Stimulated activated naive CD8-positive, alpha-beta T cell treated with anti-CD3 and anti-CD28 coated beads, Interleukin-15, Interleukin-2, amounts not matched to agents 100 ng/mL and 50 ng/mL, for 24 hours (primary cell): ENCODE results near the gene CD47.

Experiments used
- H3K27ac Mint-ChIP-seq: one replicate; pipeline ENCODE4 v1.8.0; 2021; ENCODE audit warnings: mild to moderate bottlenecking, mixed read lengths
- H3K27me3 Mint-ChIP-seq: one replicate; pipeline ENCODE4 v1.8.0; 2021; ENCODE audit warnings: mixed read lengths
- H3K36me3 Mint-ChIP-seq: one replicate; pipeline ENCODE4 v1.8.0; 2021; ENCODE audit warnings: low read depth, mixed read lengths
- H3K4me1 Mint-ChIP-seq: one replicate; pipeline ENCODE4 v1.8.0; 2021; ENCODE audit warnings: low read depth, mixed read lengths
- H3K4me3 Mint-ChIP-seq: one replicate; pipeline ENCODE4 v1.8.0; 2021; ENCODE audit warnings: mild to moderate bottlenecking, mixed read lengths
- H3K9me3 Mint-ChIP-seq: one replicate; pipeline ENCODE4 v1.8.0; 2021; ENCODE audit warnings: mixed read lengths

Gene CD47

DNA sequence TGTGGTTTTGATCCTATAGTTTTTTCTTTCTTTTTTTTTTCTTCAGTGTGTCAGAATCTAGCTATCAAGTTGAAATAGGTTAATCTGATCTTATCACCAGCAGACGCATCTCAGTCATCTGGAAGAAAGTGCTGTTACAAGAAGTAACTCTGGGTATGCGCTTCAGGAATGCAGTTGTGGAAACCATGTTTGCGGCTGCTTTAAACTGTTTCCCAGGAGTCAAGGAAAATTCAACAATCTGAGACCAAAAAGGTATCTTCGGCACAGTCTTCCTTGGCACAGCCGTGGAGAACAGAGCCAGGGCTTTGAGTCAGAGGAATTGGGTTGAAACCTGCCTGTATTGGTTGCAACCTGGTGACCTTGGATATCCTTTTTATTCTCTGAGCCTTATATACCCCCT is 59.9 kb downstream of the CD47 start:
- H3K27me3 Mint-ChIP-seq: no peaks in the 10 kb centered on the region
- H3K4me1 Mint-ChIP-seq: peaks cover 9% of the 10 kb centered on the region
- H3K27ac Mint-ChIP-seq: no peak overlapping the region
- peaks cover 56% of the 10 kb centered on the region for H3K36me3 Mint-ChIP-seq
- H3K4me3 Mint-ChIP-seq: no peak overlapping the region
- peaks cover 8% of the 10 kb centered on the region for H3K9me3 Mint-ChIP-seq

GRCh38 chr3:108029466-108029865 is 61.4 kb downstream of the CD47 start:
- no peak overlapping the region for H3K27ac Mint-ChIP-seq
- no peaks in the 10 kb centered on the region for H3K27me3 Mint-ChIP-seq
- H3K4me3 Mint-ChIP-seq: no peak overlapping the region
- peaks cover 8% of the 10 kb centered on the region for H3K9me3 Mint-ChIP-seq
- peaks cover 5% of the 10 kb centered on the region for H3K4me1 Mint-ChIP-seq
- H3K36me3 Mint-ChIP-seq: peaks cover 56% of the 10 kb centered on the region

DNA sequence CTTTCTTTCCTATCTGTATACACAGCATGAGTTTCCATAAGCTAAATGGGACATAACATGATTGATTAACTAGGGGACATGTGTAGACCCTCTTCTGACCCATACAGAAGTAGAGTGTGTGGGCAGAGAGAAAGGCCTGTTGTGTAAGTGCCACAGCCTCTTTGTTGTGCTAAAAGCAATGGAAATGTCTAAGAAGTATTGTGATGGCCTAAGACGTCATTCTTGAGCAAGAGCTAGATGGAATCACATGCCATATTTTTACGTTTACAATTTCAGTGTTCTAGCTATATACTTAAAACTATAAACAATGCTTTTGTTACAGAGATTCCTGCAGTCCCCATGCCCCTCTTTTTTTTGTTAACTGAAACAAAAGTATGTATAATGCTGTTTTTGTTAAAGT is 61.9 kb downstream of the CD47 start:
- Mint-ChIP-seq H3K4me1 (peaks cover 5% of the 10 kb centered on the region), H3K27ac (no peak overlapping the region), H3K9me3 (peaks cover 8% of the 10 kb centered on the region), H3K4me3 (no peak overlapping the region), H3K27me3 (no peaks in the 10 kb centered on the region), H3K36me3 (peaks cover 52% of the 10 kb centered on the region)

DNA sequence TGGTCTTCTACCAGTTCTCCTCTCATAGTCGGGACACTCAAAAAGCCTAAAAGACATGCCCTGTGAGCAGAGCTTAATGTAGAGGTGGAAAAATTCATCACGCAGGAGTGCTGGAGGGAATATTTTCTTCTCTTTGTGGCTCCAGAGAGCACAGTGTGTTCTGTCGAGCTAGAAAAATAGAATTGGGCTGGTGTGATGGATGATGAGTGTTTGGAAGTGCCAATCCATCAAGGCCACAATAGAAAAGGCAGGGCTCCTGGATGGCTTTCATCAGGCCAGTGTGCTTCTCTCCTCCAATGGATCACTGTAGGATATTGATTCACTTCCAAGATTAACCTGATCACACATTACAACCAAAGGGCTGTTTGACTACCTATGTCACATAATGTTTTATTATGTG is 65.7 kb downstream of the CD47 start:
- no peak overlapping the region for H3K4me3 Mint-ChIP-seq
- H3K27ac Mint-ChIP-seq: no peak overlapping the region
- peaks cover 26% of the 10 kb centered on the region for H3K36me3 Mint-ChIP-seq
- H3K9me3 Mint-ChIP-seq: peaks cover 8% of the 10 kb centered on the region
- H3K4me1 Mint-ChIP-seq: peaks cover 5% of the 10 kb centered on the region
- H3K27me3 Mint-ChIP-seq: no peaks in the 10 kb centered on the region

DNA sequence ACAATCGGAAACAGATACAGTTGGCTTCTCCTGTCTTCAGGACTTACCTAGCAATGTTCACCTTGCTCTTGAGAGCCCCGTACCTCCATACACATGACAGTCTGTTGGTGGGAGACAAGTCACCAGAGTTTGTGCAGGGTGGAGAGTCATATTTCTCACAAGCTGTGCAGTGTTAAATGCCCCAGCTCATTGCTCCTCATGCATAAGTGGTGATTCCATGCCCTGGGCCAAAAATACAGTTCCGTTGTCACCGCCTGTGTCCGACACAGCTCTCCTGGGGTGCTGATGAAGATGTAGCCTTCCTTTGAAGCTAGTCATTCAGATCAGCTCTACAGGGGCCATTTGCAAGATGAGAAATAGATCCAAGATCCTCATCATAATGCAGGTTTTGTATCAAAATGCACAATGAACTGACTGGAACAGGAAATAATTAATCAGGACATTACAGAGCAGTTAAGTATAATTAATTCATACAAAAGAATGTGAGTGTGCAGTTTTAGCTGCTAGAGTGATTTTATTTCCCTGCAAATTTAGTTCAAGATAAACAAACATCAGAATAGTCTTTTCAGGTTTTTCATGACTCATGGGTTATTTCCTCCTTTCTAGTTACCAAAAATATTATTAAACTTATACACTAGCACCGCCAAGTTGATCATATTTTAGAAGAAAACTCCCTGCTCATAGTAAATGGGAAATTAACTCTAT is 66.5 kb downstream of the CD47 start:
- no peaks in the 10 kb centered on the region for H3K27me3 Mint-ChIP-seq
- H3K4me3 Mint-ChIP-seq: no peak overlapping the region
- H3K36me3 Mint-ChIP-seq: peaks cover 22% of the 10 kb centered on the region
- no peak overlapping the region for H3K27ac Mint-ChIP-seq
- H3K9me3 Mint-ChIP-seq: peaks cover 8% of the 10 kb centered on the region
- peaks cover 5% of the 10 kb centered on the region for H3K4me1 Mint-ChIP-seq

DNA sequence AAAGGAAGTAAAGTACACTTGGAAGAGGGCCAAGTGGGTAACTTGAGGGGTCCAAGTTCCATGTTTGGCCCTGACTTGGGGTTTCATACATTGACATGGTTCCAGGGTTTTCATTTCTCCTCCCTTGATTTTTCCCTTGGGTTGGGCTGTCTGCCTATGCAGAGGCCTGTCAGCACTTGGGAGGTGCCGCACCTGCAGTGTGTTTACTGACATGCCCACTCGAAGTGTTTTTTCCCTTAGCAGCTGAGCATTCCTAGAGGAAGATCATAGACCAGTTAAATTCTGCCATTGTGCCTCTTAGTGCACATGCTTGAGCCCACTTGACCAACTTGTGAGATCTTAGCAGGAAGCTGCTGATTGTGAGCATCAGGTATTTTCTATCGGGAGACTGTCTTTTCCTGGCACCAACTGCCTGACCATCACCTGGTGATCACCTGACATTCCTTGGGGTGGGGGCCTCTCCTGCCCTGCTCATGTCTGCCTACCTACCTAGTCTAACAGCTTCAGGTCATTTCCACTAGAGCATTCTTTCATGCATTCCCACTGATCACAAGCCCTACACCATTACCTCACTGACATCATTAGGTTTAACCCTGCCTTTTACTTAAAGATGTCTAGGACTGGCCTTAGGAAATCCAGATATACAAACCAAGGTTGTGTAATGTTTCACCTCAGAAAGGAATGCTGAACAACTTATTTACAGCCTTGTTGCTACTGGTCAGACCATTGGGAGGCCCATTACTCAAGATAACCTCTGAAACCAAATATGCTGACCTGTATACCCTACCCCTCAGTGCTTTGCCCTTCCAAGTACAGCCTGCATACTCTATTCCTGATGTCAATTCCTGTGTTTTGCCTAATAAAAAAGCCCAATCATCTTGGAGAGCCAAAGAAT is 68.3 kb downstream of the CD47 start:
- no peak overlapping the region for H3K27ac Mint-ChIP-seq
- peaks cover 5% of the 10 kb centered on the region for H3K4me1 Mint-ChIP-seq
- H3K4me3 Mint-ChIP-seq: no peak overlapping the region
- H3K9me3 Mint-ChIP-seq: peaks cover 4% of the 10 kb centered on the region
- no peaks in the 10 kb centered on the region for H3K27me3 Mint-ChIP-seq
- H3K36me3 Mint-ChIP-seq: peaks cover 8% of the 10 kb centered on the region

DNA sequence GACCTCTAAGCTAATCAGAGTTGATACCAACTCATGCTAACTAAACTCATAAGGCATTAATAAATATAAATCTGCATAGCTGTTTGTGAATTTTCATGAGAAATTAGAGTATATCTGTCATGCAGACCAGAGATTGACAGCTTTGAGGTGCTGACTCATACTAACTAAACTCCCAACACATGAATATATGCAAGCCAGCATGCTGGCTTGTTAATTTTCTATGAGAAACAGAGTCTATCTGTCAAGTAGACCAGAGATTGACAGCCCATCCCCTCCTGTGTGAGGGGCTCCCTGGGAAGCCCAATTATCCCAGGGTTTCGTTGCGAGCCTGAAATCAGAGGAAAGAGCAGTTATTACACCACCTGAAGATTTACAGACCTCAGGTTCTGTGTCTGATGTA is 69.3 kb downstream of the CD47 start:
- Mint-ChIP-seq H3K9me3 (no peaks in the 10 kb centered on the region), H3K4me1 (no peaks in the 10 kb centered on the region), H3K4me3 (no peak overlapping the region), H3K36me3 (no peaks in the 10 kb centered on the region), H3K27ac (no peak overlapping the region), H3K27me3 (no peaks in the 10 kb centered on the region)

DNA sequence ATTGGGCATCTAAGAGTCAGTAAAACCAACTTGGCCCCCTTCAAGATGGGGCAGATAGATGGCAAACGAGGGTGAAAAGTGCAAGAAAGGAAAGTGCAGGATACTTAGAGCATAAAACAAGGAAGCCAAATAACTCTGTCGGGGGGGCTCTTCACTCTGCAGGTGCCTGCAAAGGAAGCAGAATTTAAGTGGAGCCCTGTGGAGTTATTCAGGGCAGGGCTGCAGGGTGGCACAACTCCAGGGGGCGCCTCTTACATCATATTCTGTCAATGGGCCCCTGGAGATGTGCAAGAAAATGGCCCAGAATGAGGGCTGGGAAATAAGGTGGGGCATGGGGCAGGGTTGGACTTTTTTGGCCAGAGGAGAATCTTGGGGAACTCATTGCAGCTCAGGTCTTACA is 69.7 kb downstream of the CD47 start:
- no peaks in the 10 kb centered on the region for H3K27me3 Mint-ChIP-seq
- H3K27ac Mint-ChIP-seq: no peak overlapping the region
- no peak overlapping the region for H3K4me3 Mint-ChIP-seq
- no peaks in the 10 kb centered on the region for H3K36me3 Mint-ChIP-seq
- H3K9me3 Mint-ChIP-seq: no peaks in the 10 kb centered on the region
- H3K4me1 Mint-ChIP-seq: no peaks in the 10 kb centered on the region

- H3K4me1 Mint-ChIP-seq: no peaks in the 10 kb centered on the region
- H3K4me3 Mint-ChIP-seq: no peak overlapping the region
- no peaks in the 10 kb centered on the region for H3K36me3 Mint-ChIP-seq
- no peaks in the 10 kb centered on the region for H3K9me3 Mint-ChIP-seq
- H3K27ac Mint-ChIP-seq: no peak overlapping the region
- H3K27me3 Mint-ChIP-seq: no peaks in the 10 kb centered on the region
Measured at GRCh38 chr3:108018552-108018951, 72.3 kb downstream of the CD47 start.

DNA sequence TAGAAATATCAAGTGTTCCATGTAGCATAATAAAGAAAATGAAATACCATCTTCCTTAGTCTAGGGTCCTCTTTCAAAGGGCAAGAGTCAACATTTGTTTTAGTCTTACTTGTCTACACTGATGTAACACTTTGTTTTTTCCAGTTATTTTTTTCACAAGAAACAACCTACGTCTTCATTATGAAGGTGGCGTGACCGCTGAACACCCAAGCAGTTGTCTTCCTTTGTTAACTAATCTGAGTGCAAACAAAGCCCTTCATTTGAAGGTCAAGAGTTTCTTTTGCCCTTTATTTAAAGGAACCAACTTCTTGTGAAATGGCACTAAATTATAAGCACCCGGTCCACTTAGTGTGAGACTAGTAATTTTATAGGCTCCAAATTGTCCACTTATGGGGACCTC is 73.2 kb downstream of the CD47 start:
- no peak overlapping the region for H3K27ac Mint-ChIP-seq
- no peak overlapping the region for H3K4me3 Mint-ChIP-seq
- H3K9me3 Mint-ChIP-seq: no peaks in the 10 kb centered on the region
- no peaks in the 10 kb centered on the region for H3K36me3 Mint-ChIP-seq
- H3K4me1 Mint-ChIP-seq: no peaks in the 10 kb centered on the region
- H3K27me3 Mint-ChIP-seq: no peaks in the 10 kb centered on the region

- Mint-ChIP-seq H3K4me3 (no peak overlapping the region), H3K9me3 (no peaks in the 10 kb centered on the region)
Measured at GRCh38 chr3:108014943-108015342, 75.9 kb downstream of the CD47 start.

GRCh38 chr3:108013141-108014055 is 77.4 kb downstream of the CD47 start:
- H3K27ac Mint-ChIP-seq: no peak overlapping the region
- H3K27me3 Mint-ChIP-seq: no peaks in the 10 kb centered on the region
- H3K9me3 Mint-ChIP-seq: no peaks in the 10 kb centered on the region

More at GRCh38 chr3:108014943-108015342, 75.9 kb downstream of the CD47 start:
- no peaks in the 10 kb centered on the region for H3K27me3 Mint-ChIP-seq
- H3K4me1 Mint-ChIP-seq: no peaks in the 10 kb centered on the region
- H3K36me3 Mint-ChIP-seq: no peaks in the 10 kb centered on the region
- no peak overlapping the region for H3K27ac Mint-ChIP-seq

DNA sequence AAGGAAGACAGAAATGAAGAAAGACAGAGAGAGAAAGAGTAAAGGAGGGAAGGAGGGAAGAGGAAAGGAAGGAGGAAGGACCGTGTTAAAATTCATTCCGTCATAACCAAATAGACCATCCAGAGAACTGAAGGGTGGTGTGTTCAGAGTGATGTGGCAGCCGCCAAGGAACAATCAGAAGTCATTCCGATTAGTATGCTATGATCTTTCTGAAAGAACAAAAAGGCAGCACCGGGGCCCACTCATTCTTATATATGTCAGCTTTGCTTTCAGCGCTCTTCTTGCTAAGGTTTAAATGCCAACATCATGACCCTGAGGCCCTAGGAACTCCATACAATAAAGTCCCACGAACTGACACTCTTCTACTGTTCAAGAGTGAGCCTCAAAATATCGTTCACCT is 78.5 kb downstream of the CD47 start:
- no peaks in the 10 kb centered on the region for H3K9me3 Mint-ChIP-seq
- H3K4me3 Mint-ChIP-seq: no peak overlapping the region
- no peaks in the 10 kb centered on the region for H3K36me3 Mint-ChIP-seq
- H3K27me3 Mint-ChIP-seq: no peaks in the 10 kb centered on the region
- H3K4me1 Mint-ChIP-seq: peaks cover 6% of the 10 kb centered on the region
- H3K27ac Mint-ChIP-seq: no peak overlapping the region

More at GRCh38 chr3:108013141-108014055, 77.4 kb downstream of the CD47 start:
- Mint-ChIP-seq H3K4me1 (peaks cover 6% of the 10 kb centered on the region), H3K4me3 (no peak overlapping the region), H3K36me3 (no peaks in the 10 kb centered on the region)

GRCh38 chr3:108011616-108012015 is 79.2 kb downstream of the CD47 start:
- Mint-ChIP-seq H3K27me3 (no peaks in the 10 kb centered on the region), H3K9me3 (no peaks in the 10 kb centered on the region), H3K4me3 (no peak overlapping the region), H3K27ac (no peak overlapping the region), H3K36me3 (no peaks in the 10 kb centered on the region), H3K4me1 (peaks cover 8% of the 10 kb centered on the region)
